T47D (cell line): ENCODE results near the gene PGAM4.
A peak's percentile ranks its signal among the peaks of the same experiment; 100 is the strongest.

Experiments used
- DNase-seq, 2 experiments: peaks; one replicate each; pipeline versions ENCODE4 v3.0.0 to v3.0.0-alpha.2; 2011 to 2012; ENCODE audit warnings: low read depth in 1 of 2, low spot score in 1 of 2
- JUND ChIP-seq: IDR thresholded peaks from 2 replicates; pipeline ENCODE4 v1.6.1; 2012; ENCODE audit warnings: low read depth
- in situ Hi-C: cut with HindIII; loops from 2 replicates; pipeline ENCODE4 v1.10.0; 2016; ENCODE audit warnings: low sequenced_read_pairs, low pct_unique_long_range_greater_than_20kb

Gene PGAM4

DNA sequence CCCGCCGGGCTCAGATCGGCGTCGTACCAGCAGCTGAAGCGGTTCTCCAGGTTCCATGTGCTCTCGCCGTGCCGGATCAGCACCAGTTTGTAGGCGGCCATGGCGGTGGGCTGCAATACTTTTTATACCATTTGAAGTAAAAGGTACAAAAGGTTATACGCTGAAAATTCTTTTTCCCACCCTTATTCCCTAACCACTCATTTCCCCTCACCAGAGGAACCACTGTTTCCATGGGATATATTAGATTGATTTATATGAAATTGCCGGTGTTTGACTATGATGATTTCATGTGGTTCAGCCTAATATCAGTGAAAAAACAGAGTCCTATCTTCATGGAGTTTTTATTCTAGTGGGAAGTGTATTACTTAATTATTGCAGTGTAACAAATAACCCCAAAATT lies at the start of gene PGAM4:
PGAM4 (minus strand) TSS at position 101 of the 400 bp plus-strand sequence; CDS start at position 101, 0 bp downstream.
- TF ChIP-seq JUND = no peak
- no peak for DNase-seq
- in situ Hi-C loops = no loop called here

DNA sequence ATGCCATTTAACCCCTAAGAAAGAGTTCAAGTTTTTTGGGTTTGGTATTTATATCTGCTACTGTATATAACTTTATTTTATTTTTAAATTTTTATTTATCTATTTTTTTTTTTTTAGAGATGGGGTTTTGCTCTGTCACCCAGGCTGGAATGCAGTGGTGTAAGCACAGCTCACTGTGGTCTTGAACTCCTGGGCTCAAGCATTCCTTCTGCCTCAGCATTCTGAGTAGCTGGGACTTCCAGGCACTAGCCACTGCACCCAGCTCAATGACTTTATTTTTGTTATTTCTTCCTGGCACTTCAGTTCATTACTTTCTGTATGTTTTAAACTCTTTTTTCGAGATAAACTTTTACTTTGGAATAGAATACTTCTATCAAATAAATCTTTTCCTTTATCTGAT lies 42.4 kb upstream of the PGAM4 start:
- DNase-seq = no peak
- in situ Hi-C loops = no loop called here
- TF ChIP-seq JUND = no peak

DNA sequence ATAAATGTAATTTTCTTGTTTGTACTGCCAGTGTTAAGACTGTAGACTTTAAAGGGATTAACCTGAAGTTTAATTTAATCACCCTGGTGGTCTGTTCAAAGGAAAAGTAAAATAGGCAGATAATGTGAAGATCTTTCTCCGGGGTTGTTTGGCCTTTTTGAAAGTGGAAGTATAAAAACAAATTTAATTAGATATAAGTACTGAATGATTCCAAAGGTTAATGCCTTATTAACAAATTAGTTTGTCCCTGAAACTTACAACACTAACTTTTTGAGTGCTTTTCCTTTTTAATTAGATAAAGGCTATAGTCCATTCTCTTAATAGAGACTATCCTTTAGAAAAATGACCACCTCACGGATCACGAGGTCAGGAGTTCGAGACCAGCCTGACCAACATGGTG lies 10.4 kb upstream of the PGAM4 start:
- in situ Hi-C loops = no loop called here
- no peak for DNase-seq
- no peak for TF ChIP-seq JUND

DNA sequence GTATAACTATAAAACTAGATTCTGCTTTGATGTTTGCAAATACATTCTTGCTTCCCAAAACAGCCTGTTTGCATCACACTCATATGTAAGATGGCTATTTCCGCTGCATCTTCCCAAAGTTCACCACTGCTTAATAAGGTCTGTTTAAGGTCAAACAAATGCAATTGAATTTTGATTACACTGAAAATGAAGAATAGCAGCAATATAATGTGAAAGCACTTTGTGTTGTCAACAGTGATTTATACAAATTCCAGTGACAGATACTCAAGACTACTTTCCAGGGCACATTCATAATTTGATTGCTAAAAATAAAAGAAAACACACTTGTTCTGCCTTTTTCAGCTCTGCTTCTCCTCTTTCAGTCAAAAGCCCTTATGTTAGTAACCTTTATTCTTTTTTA lies 8.1 kb upstream of the PGAM4 start:
- in situ Hi-C loops = no loop called here
- no peak for TF ChIP-seq JUND

DNA sequence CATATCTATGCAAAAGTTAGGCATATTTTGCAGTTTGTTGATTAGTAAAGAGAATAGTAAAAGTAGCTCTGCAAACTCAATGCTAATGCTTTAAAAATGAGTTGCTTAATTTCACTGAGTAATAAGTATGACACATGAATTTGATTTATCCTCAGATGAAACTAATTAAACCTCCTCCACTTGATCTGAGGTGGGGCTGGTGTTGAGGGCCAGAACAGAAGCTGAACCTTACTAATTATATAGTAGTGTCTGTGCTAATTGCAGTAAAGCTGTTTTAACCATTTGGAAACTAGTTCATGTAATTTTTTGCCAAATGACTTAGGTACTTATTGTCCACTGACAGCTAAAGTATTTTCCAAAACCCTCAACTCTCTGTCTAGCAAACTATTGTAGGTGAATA lies 7.7 kb upstream of the PGAM4 start:
- no peak for DNase-seq
- in situ Hi-C loops = no loop called here
- no peak for TF ChIP-seq JUND

More for the DNA sequence above, 8.1 kb upstream of the PGAM4 start:
- no peak for DNase-seq

DNA sequence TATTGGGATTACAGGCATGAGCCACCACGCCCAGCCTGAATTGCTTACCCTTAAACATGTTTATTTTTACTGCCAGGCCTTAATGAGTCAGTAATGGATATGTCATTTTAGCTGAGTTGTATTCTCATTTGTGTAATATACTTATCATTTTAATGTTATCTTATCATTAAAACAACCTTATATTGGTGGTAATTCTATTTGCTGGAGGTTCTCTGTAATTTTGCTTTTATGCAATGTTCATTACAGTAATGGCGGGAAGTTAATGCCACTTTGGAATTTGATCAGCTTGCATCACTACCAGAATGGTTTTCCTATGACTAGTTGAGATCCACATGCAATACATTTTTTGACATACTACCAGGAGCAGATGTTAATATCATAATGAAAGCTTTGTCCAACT lies 6.3 kb upstream of the PGAM4 start:
- in situ Hi-C loops = no loop called here
- DNase-seq = no peak
- TF ChIP-seq JUND = no peak

DNA sequence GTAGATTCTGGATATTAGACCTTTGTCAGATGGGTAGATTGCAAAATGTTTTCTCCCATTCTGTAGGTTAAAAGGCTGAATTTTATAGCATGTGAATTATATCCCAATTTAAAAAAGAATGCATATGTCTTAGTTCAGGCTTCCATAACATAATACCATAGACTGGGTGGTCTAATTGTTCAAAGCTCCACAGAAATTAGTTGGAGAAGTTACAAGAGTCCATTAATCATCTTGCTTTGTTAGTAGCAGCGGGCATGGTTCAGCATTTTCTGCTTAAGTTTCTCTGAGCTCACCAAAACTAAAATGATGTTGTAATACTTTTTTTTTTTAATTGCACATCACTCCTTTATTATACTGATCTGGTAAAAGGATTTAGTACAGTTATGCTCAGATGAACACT lies 1.8 kb downstream of the PGAM4 start:
- DNase-seq = no peak
- no peak for TF ChIP-seq JUND
- in situ Hi-C loops = no loop called here

DNA sequence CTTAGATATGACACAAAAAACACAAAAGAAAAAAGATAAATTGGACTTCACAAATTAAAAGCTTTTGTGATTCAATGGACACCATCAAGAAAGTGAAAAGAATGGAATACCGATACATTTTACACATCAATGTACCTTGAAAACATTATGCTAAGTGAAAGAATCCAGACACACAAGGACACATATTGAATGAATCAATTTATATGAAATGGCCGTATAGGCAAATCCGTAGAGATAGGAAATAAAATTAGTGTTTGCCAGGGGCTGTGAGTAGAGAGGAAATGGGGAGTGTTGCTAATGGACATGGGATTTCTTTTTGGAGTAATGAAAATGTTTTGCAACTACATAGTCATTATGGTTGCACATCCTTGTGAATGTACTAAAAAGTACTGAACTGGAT lies 3.1 kb downstream of the PGAM4 start:
- DNase-seq = no peak
- in situ Hi-C loops = no loop called here
- TF ChIP-seq JUND = no peak

DNA sequence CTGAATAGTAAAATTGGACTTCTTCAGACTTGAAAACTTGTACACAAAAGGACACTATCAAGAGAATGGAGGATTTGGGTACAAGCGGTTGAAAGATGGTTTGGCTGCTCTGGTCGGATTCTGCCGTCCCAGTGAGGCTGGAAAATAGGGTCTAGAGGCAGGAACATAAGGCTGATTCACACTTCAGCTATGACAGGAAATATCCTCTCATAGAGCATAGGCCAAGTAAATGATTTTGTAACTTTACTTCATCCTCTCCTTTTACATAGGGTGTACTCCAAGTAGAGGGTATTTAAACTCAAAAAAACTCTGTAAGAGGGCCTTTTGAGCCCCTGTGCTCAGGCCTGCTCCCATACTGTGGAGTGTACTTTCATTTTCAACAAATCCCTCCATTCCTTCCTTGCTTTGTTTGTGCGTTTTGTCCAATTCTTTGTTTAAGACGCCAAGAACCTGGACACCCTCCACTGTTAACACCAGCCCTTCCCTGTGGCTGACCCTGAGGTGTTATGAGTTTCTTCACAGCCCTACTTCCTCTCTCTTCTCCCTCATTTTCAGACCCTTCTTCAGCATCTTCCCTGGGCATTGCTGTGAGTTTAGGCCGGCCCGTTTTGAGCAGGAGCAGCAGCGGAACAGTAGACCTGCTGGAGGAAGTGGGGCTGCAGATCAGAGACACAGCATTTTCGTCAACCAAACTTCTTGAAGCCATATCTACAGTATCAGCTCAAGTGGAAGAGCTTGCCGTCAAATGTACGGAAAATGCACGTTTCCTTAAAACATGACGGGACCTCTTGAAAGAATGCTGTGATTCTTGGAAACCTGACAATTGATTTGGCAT lies 7.2 kb downstream of the PGAM4 start:
- DNase-seq = no peak
- TF ChIP-seq JUND = no peak
- in situ Hi-C loops = no loop called here

DNA sequence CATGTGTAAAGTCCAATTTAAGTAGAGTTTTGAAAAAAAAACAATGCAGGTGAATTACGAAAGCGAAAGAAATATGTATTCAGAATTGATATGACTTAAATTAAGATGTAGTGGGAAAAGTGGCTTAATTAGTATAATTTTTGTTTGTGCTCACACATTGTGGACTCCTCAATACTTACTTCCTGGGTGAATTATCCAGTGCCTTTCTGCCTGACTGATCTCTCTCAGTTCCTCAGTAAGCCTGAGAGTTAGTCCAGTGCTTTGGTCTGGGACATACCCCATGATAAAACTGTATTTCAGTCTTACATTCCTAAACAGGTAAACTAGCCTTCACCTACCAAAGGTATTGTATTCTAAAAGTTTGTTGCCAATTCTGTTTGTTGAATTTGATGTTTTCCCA lies 8.4 kb downstream of the PGAM4 start:
- TF ChIP-seq JUND = no peak
- in situ Hi-C loops = no loop called here

DNA sequence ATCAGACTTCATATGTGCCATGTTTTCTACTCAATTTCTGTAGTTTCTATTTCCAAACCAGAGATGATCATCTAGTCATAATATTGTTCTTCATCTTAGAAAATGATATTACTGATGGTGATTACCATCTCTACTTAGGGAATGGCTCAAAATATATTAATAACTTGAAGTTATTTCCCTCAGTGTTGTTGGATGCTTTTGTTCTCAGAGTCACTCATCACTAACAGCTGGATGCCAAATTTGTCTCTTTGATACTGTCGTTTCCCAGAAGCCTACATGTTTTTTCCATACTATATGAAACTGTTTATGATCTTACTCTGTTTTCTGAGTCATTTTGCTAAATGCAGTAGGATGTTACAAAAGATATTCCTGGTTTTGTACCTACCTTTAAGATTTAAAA lies 8.9 kb downstream of the PGAM4 start:
- no peak for TF ChIP-seq JUND
- DNase-seq = no peak
- in situ Hi-C loops = no loop called here

More for the DNA sequence above, 8.4 kb downstream of the PGAM4 start:
- no peak for DNase-seq

DNA sequence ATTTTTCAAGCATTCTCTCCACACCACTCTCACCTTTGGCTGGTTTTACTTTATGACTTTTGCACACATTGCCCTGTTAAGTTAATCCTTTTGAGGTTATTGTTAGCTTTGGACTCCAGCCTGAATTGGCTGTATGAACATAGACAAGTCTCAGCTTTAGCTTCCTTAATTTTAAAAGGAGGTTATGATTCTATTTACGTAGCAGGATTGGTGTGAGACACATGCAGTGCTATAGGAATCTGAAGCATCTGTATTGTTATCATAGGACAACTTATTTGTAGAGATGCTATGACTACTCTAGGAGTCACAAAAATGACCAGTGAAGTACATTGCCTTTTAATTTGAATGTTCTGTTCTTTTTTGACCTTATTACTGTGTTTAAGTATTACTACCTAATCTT lies 15.7 kb downstream of the PGAM4 start:
- in situ Hi-C loops = no loop called here
- TF ChIP-seq JUND = no peak
- peak in 1 of 2 experiments; percentile 21 for DNase-seq

DNA sequence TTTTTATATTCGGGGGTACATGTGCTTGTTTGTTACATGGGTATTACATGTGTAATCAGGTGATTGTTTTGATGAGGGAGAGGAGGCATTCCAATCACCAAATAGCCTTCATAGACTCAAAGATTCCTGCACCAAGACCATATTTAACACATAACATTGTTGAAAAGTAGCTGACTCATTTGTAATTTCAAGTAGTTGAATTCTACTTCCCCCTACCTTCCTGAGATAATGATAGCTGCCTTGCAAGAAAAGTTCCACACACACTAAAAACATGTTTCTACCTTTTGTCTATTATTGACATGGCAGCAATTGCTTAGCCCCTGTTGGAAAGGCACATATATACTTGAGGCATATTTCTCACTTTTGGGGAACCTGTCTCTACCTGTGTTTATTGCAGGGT lies 16.1 kb downstream of the PGAM4 start:
- in situ Hi-C loops = no loop called here
- no peak for TF ChIP-seq JUND
- no peak for DNase-seq

DNA sequence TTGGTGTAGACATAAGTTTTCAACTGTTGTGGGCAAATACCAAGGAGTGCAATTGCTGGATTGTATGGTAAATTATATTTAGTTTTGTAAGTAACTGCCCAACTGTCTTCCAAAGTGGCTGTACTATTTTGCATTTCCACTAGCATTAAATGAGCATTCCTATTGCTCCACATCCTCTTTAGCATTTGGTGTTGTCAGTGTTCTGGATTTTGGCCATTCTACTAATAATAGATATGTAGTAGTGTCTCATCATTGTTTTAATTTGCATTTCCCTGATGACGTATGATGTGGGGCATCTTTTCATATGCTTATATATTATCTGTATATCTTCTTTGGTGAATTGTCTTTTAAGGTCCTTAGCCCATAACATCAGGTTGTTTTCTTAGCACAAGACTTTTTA lies 17.3 kb downstream of the PGAM4 start:
- in situ Hi-C loops = no loop called here
- TF ChIP-seq JUND = no peak
- DNase-seq = no peak
